HK-2 (cell line): ENCODE data around the gene HSD17B1.

ENCODE experiments used
- DNase-seq: peaks from one replicate; pipeline ENCODE4 v3.0.0-alpha.2; 2018; ENCODE audit not compliant: unreplicated experiment

Gene HSD17B1

DNA sequence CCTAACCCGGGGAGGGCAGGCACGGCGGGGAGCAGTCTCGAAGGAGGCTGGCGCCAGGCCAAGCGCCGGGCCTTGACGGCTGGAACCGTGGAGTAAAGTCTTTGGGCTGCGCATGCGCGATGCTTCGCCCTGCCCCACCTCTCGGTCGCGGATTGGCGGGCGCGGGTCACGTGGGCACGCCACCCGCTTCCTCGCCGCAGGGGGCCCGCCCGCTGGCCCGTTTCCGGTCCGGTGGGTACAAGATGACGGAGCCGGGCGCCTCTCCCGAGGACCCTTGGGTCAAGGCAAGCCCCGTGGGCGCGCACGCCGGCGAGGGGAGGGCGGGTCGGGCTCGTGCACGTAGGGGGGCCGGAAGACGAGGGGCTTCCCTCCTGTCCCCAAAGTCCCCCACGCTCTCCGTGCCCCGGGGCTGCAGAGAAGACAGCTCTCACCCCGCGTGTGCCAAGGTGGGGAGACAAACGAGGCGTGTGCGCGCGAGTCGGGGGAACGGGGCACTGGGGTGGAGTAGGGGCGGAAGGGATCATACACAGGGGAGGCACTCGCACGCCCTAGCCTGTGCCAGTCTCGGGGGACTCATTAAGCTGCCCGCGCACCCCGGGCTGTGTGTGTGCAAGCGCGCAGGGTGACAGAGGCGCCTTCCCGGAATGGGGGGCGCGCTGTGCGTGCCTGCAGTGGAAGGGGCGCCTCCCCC is 14.3 kb downstream of the HSD17B1 start, which contains the start of gene MLX:
MLX (plus strand) TSS at position 218 of the 691 bp plus-strand sequence; CDS start at position 243, 25 bp downstream.
- DNase-seq = peak; percentile 95

- no peak for DNase-seq
Observed at GRCh38 chr17:42568341-42569111, 15.8 kb downstream of the HSD17B1 start.

DNA sequence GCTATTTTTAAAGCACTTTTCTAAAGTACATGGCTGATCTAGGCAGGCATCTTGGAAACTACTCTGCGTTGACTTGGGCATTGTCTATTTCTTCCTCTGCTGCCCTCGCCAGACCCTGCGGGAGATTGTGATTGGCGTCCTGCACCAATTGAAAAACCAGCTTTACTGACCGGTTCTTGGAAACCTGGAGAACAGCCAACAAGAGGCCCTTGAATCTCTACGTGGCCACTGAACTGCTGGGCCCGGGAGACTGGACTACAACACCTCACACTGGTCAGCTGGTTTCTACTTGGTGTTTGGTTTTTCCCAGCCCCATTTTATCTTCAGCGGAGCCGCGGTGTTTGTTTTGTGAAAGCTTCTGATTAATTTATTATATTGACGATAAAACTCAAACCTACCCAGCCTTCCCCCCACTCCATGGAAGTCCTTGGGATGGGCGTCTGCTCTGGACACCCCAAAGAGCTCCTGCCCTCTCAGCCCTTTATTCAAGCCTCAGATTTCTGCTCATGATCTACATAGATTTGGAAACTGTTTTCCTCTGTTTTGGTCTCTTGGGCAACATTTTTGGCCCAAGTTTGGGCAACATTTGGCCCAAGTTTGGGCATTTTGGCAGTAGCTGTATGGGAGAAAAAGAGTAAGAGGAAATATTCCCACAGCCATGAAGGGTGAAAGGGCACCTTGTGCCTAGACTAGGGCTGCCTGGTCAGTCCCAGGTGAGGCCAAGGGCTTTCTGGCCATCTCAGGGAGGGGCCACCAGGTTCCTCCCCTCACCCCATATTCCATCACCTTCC is 18.9 kb downstream of the HSD17B1 start:
- no peak for DNase-seq

DNA sequence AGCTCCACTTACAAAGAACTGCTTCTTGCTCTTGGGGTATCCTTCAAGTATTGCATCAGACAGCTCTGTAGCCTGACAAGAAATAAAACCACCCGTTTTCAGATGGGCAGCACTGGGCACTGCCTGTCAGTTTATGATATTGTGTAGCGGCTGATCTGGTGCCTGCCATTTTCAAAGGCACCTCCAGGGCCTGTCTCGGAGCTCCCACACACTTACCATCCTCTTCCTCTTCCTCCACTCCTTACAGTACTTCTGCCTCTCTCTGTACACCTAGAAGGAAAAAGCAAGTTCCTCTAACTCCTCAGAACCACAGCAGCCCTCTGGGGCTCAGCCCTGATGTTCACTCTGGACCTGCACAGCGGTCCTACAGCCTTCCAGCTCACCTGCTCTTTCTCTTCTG is 20.4 kb downstream of the HSD17B1 start:
- no peak for DNase-seq

GRCh38 chr17:42574463-42574862 is 21.7 kb downstream of the HSD17B1 start:
- DNase-seq = no peak

GRCh38 chr17:42577140-42577531 is 24.4 kb downstream of the HSD17B1 start:
- DNase-seq = no peak

DNA sequence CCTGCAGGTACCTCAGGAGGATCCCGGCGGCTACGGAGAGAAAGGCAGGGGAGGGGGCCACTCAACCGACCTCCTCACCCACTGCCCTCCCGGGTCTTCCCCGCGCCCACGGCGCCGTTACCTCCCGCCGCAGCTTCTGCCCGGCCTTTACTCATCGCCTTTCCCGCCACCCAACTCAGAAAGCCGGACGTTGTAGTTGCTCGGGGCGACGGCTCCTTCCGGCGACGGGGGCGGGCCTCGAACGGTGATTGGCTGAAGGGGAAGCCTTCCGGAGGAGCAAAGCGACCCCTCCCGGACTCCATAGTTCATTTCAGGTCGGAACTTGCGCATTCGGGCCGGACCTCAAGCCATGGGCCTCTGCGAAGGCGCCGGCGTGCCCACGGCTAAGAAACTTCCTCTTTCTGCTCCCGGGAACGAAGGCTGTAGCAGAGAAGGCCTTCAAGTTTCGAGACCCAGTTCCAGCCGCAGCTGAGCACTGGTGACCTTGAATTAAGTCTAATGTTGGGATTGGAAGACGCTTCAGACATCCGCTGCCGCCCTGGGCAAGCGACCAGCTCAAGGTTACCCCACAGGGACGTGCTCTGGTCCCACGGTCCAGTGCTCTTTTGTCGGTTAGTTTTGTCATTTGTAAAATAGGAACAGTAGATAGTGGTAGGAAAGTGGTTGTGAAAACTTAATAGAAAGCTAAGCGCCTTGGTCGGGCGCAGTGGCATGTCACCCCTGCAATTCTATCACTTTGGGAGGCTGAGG is 25.0 kb downstream of the HSD17B1 start, which contains the start of gene PSMC3IP:
PSMC3IP (minus strand) TSS at position 198 of the 750 bp plus-strand sequence; CDS start at position 155, 43 bp downstream.
- peak; percentile 96 for DNase-seq

GRCh38 chr17:42578282-42578869 is 25.7 kb downstream of the HSD17B1 start:
- peak; percentile 70 for DNase-seq

DNA sequence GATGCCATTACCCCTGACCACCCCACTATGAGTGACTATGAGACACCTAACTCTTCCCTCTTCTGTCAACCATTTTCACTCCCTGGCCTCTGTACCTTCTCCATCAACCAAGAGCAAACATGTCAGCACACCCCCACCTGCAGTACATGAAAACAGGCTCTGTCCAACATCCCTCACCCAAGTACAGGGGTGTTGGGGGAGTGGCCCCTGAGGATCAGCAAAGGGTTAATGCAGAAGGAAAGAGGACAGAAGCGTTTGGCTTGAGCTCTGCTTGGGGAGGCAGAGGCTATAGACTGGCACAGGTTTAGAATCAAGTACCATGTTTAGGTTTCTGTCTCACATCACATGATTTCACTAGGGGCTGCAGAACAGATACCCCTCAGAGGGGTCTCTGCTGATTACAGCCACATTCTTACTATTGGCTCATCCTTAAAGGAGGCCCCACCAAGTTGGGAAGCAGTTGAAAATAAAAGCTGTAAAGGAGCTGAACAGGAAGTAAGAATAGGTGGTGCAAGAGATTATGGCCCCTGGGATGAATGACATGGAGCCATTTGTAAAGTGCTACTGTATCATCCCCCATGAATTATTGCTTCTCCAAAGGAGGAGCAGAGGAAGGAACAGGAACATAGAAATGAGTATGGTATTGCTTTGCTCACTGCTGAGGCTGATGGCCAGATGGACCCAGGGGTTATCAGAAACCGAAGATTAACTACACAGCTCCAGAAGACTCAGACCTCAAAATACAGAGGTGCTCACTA is 27.2 kb downstream of the HSD17B1 start:
- DNase-seq = no peak

DNA sequence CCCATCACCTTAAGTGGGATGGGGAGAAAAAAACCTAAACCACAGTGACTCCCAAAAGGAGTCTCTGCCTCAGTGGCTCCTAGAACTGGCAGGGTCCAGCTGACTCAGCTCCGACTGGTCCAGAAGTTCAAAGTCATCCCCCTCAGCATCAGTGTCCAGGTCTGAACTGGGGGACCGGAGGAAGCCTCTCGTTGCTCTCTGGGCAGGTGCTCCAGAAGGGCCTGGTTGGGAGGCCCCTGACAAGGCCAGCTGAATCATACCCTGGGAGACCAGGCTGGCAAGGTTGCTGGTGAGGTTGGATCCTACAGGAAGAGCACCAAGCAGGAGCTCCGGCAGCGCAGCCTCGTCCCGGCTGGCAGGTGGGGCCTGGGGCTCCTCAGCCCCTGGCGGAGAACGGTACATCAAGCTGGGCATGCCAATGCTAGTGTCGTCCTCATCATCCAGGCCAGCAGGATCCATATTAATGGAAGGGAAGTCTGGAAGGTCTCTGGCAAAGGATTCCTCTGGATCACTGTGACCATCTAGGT is 29.1 kb downstream of the HSD17B1 start:
- no peak for DNase-seq

- no peak for DNase-seq
Observed at GRCh38 chr17:42584880-42585279, 32.2 kb downstream of the HSD17B1 start.

GRCh38 chr17:42585353-42585752 is 32.6 kb downstream of the HSD17B1 start:
- no peak for DNase-seq

GRCh38 chr17:42586514-42587230 is 33.9 kb downstream of the HSD17B1 start:
- no peak for DNase-seq

GRCh38 chr17:42590886-42591285 is 38.2 kb downstream of the HSD17B1 start:
- DNase-seq = no peak

- DNase-seq = no peak
Observed at GRCh38 chr17:42591411-42591810, 38.7 kb downstream of the HSD17B1 start.

DNA sequence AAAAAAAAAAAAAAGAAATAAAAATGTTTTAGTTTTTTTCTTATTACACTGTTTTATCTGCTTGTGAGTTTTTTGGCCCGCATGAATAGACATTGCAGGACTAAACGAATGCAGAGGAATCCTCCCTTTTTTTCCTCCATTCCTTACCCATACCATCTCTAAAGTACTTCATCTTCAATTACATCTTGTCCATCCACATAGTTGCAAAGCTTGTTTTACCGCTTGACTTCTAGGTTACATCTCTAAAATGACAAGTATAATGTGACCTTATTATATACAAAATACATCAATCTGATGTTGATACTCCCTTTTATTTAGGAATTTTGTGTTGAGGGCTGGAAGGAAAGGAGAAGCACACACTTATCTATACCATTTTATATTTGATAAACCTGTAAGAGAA is 43.7 kb downstream of the HSD17B1 start:
- DNase-seq = no peak

DNA sequence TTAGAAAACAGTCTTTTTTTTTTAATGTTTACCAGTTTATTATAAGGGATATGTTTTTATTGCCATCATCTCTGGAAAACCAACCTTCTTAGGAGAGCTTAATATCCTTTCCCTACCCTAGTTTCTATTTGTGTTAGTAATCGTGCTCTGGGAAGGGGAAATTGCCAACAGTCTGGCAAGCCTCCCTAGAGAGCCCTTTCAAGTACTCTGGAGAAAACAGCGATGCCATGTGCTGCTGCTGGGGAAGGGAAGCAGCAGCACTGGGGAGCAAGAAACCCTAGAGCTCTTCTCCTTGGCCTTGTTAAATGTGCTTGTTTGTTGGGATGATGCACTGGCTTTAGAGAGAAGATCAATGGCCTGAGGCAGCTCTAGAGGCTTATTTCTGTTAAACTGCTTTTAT is 46.2 kb downstream of the HSD17B1 start:
- DNase-seq = no peak

DNA sequence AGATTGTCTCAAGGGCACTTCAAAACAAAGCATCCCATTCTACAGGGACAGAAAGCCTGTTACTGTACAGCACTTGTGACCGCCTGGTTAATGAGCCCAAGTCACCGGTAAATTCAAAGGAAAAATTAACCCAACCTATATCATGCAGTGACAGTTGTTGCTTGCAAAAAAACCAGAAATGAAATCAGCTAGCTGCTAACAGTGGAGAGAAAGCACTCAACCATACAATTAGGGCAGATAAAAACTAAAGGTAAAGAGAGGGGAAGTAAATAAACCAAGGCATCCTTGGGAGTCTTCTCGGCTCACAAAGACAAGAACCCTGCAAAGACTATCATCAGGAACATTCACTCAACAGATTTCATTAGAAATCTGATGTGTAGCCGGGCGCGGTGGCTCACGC is 50.6 kb downstream of the HSD17B1 start:
- DNase-seq = no peak
